HG03196 (cell line): ENCODE measurements around the gene EDA.
"Not testable (repeated sequence)": the region's sequence is repeated elsewhere in the genome, so short reads cannot be mapped to it uniquely, and the experiment has no call there.

Experiments used
- ATAC-seq: cut with Tn5 transposase; IDR thresholded peaks from one replicate; pipeline ENCODE4 v1.9.1; 2021; ENCODE audit not compliant: unreplicated experiment

The EDA gene

GRCh38 chrX:69948276-69948797 lies 332.4 kb downstream of the EDA start:
- ATAC-seq = no peak

GRCh38 chrX:69951753-69952152 lies 335.8 kb downstream of the EDA start:
- no peak for ATAC-seq

GRCh38 chrX:69959712-69960111 lies 343.8 kb downstream of the EDA start:
- no peak for ATAC-seq

- no peak for ATAC-seq
Measured at GRCh38 chrX:69961365-69962072, 345.6 kb downstream of the EDA start.

GRCh38 chrX:69968950-69969349 lies 353.0 kb downstream of the EDA start:
- ATAC-seq = no peak

GRCh38 chrX:69969460-69969859 lies 353.5 kb downstream of the EDA start:
- no peak for ATAC-seq

- ATAC-seq = no peak
Measured at GRCh38 chrX:69987691-69988090, 371.8 kb downstream of the EDA start.

- no peak for ATAC-seq
Measured at GRCh38 chrX:69988955-69989394, 373.1 kb downstream of the EDA start.

GRCh38 chrX:69991685-69992084 lies 375.8 kb downstream of the EDA start:
- no peak for ATAC-seq

- no peak for ATAC-seq
Measured at GRCh38 chrX:69993494-69993893, 377.6 kb downstream of the EDA start.

GRCh38 chrX:69995362-69996112 lies 379.6 kb downstream of the EDA start:
- no peak for ATAC-seq

GRCh38 chrX:69996113-69996468 lies 380.2 kb downstream of the EDA start:
- ATAC-seq = no peak

GRCh38 chrX:69998299-69998698 lies 382.4 kb downstream of the EDA start:
- ATAC-seq = not testable (repeated sequence)

GRCh38 chrX:70001269-70001668 lies 385.4 kb downstream of the EDA start:
- ATAC-seq = no peak

GRCh38 chrX:70001708-70002341 lies 385.9 kb downstream of the EDA start:
- ATAC-seq = no peak

GRCh38 chrX:70007946-70008345 lies 392.0 kb downstream of the EDA start:
- no peak for ATAC-seq

GRCh38 chrX:70009049-70009448 lies 393.1 kb downstream of the EDA start:
- ATAC-seq = no peak

- no peak for ATAC-seq
Measured at GRCh38 chrX:70009970-70010369, 394.1 kb downstream of the EDA start.

- ATAC-seq = no peak
Measured at GRCh38 chrX:70012756-70013155, 396.8 kb downstream of the EDA start.

- no peak for ATAC-seq
Measured at GRCh38 chrX:70013466-70014381, 397.8 kb downstream of the EDA start.

- no peak for ATAC-seq
Measured at GRCh38 chrX:70016513-70016912, 400.6 kb downstream of the EDA start.
